Stomach (tissue), 9 donors: ENCODE results near the gene TSHZ2. TPM values are rescaled to one million over a fixed set of nuclear protein-coding genes. Genes with fewer than 3 reads are reported as not detected.

ENCODE experiments used
- DNase-seq, 2 donors: peaks; one replicate each; pipeline versions ENCODE4 v3.0.0 to v3.0.0-alpha.2; 2013 to 2019
- H3K27ac ChIP-seq, 5 donors: fragments of 200-600 bp in 4 of 5; sonication (generic) in 4 of 5; one replicate each; pipeline ENCODE4 v1.5.1; 2013 to 2019; ENCODE audit warnings: mild to moderate bottlenecking in 1 of 5, moderate library complexity in 1 of 5
- H3K27me3 ChIP-seq, 3 donors: fragments of 200-600 bp; sonication (generic); one replicate each; pipeline ENCODE4 v1.5.1; 2017 to 2019; ENCODE audit warnings: mixed run types in 1 of 3
- H3K36me3 ChIP-seq, 4 donors: fragments of 200-600 bp; sonication (generic); 1 replicate in 3 of 4; 2 replicates in 1 of 4; pipeline ENCODE4 v1.5.1; 2016 to 2019
- H3K4me1 ChIP-seq, 4 donors: fragments of 200-600 bp; sonication (generic); one replicate each; pipeline ENCODE4 v1.5.1; 2016 to 2019
- H3K4me3 ChIP-seq, 4 donors: fragments of 200-600 bp; sonication (generic) in 3 of 4; one replicate each; pipeline ENCODE4 v1.5.1; 2016 to 2019; ENCODE audit warnings: mild to moderate bottlenecking in 1 of 4
- H3K9me3 ChIP-seq, 4 donors: fragments of 200-600 bp; sonication (generic); one replicate each; pipeline ENCODE4 v1.5.1; 2016 to 2019
- EP300 ChIP-seq: sonication (generic); formaldehyde crosslinking; IDR thresholded peaks from one replicate; pipeline ENCODE4 v1.6.1; 2017; ENCODE audit warnings: antibody characterized with exemption
- POLR2A ChIP-seq, 4 donors: fragments of 450-650 bp; IDR thresholded peaks; one replicate each; pipeline ENCODE4 v1.6.1; 2016; ENCODE audit warnings: antibody characterized with exemption in 4 of 4, control low read depth in 2 of 4, mild to moderate bottlenecking in 1 of 4, moderate library complexity in 1 of 4
- POLR2AphosphoS5 ChIP-seq, 3 donors: sonication (generic); formaldehyde crosslinking; IDR thresholded peaks; one replicate each; pipeline ENCODE4 v1.6.1; 2016; ENCODE audit warnings: antibody characterized with exemption in 3 of 3
- WGBS, 5 donors: extraction: QIAGEN DNeasy Blood & Tissue Kit in 3 of 5; methylation state at CpG; one replicate each; pipeline versions ENCODE4 v1.1.5 to v1.1.7; 2013 to 2018; 5-methylcytosine and 5-hydroxymethylcytosine counted together
- intact Hi-C: fragments of 100-400 bp; cut with DNase I; formaldehyde crosslinking; loops from one replicate; pipeline ENCODE4 v1.15.1; 2023; ENCODE audit warnings: low total_unique reads
- polyA plus RNA-seq, 3 donors: library from polyadenylated mRNA; stranded (reverse); fragments of 200-250 nt; gene quantifications; one replicate each; pipeline ENCODE4 v1.2.3, GENCODE V29; 2013
- total RNA-seq, 5 donors: library from RNA; depleted of rRNA; stranded (reverse); fragments of >200 nt; gene quantifications; one replicate each; pipeline versions ENCODE4 v1.1.0 to v1.2.3, GENCODE V29; 2014 to 2016
- TF ChIP-seq, protein P1 (sequence below), 7 experiments: fragments of 450-650 bp in 4 of 7; fragments of 200-600 bp in 3 of 7; sonication (generic) in 3 of 7; IDR thresholded peaks; one replicate each; pipeline ENCODE4 v1.5.1; 2016 to 2019; ENCODE audit warnings: antibody characterized with exemption in 7 of 7, control low read depth in 2 of 7, mild to moderate bottlenecking in 1 of 7
- donor health status: healthy with polysubstance abuse.
- donor health status: Bipolar disorder and iron deficiency.
- donor health status: healthy.

TSHZ2 gene
- total and polyA plus RNA-seq, 8 donors, result 2.9 to 20.5 (median 5.8) TPM

DNA sequence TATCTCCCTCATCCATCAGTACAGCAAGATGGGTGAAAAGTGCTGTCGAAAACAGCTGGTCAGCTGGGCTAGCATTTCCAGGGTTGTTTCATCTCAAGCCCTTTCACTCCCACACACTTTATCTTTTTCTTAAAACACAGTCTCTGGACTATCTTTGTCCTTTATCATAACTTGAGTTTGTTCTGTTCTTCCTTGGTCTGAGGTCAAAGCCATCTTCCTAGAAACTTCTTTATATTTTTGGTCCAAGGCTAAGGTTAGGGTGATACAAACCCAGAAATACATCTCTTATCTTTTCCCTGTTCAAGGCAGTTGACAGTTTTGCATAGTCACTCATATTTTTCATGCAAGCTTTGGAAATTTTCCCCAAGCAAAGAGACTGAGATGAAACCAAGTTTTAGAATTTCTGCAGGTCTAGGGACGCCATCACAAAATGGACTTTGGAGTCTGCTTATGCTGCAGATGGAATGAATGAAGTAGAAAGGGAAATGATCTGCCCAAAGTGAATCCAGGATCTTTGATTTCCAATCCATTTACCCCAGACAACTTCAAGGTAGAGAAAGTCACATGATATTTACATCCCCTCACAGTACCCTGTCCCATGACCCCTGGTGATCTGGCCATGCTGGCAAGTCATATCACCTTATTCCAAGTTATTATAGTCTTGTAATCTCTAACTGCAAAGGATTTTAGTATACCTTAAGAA is 324.4 kb downstream of the TSHZ2 start:
- Histone ChIP-seq H3K9me3 (no peaks in the 10 kb centered on the region), H3K27ac (no peak overlapping the region), H3K4me1 (peaks cover 0 to 13% (median 4%) of the 10 kb centered on the region in 4 donors), H3K36me3 (no peaks in the 10 kb centered on the region), H3K27me3 (no peaks in the 10 kb centered on the region), H3K4me3 (no peak overlapping the region)
- DNase-seq, result no peak
- intact Hi-C loops, result no loop called here
- 36 to 91% (median 90%) methylated on average over 2 of the region's 2 CpGs for WGBS, 5 donors
- TF ChIP-seq POLR2A (IDR thresholded peaks at IDR 0.05) (no peak), EP300 (no peak), POLR2AphosphoS5 (IDR thresholded peaks at IDR 0.05) (no peak)
- TF ChIP-seq, protein P1, sequence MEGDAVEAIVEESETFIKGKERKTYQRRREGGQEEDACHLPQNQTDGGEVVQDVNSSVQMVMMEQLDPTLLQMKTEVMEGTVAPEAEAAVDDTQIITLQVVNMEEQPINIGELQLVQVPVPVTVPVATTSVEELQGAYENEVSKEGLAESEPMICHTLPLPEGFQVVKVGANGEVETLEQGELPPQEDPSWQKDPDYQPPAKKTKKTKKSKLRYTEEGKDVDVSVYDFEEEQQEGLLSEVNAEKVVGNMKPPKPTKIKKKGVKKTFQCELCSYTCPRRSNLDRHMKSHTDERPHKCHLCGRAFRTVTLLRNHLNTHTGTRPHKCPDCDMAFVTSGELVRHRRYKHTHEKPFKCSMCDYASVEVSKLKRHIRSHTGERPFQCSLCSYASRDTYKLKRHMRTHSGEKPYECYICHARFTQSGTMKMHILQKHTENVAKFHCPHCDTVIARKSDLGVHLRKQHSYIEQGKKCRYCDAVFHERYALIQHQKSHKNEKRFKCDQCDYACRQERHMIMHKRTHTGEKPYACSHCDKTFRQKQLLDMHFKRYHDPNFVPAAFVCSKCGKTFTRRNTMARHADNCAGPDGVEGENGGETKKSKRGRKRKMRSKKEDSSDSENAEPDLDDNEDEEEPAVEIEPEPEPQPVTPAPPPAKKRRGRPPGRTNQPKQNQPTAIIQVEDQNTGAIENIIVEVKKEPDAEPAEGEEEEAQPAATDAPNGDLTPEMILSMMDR (IDR thresholded peaks at IDR 0.05), result no peak

DNA sequence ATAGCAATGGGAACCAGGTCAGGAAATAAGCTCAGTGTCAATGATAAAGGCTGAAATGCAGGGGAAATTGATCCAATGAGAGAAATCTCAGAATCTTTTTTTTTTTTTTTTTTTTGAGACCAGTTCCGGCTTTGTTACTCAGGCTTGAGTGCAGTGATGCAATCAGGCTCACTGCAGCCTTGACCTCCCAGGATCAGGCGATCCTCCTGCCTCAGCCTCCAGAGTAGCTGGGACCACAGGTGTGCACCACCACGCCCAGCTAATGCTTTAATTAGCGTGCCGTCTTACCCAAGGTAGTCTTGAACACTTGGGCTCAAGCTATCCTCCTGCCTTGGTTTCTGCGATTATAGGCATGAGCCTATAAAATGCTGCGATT is 325.0 kb downstream of the TSHZ2 start:
- TF ChIP-seq POLR2AphosphoS5 (IDR thresholded peaks at IDR 0.05), result no peak
- no peak for TF ChIP-seq EP300
- TF ChIP-seq, protein P1 (IDR thresholded peaks at IDR 0.05), result no peak
- no peak for TF ChIP-seq POLR2A (IDR thresholded peaks at IDR 0.05)
- Histone ChIP-seq H3K36me3 (no peaks in the 10 kb centered on the region), H3K27me3 (no peaks in the 10 kb centered on the region), H3K9me3 (no peaks in the 10 kb centered on the region), H3K4me3 (no peak overlapping the region), H3K27ac (no peak overlapping the region), H3K4me1 (peaks cover 0 to 13% (median 5%) of the 10 kb centered on the region in 4 donors)
- intact Hi-C loops, result no loop called here
- 92 to 99% (median 95%) methylated on average over 7 of the region's 7 CpGs for WGBS, 5 donors
- no peak for DNase-seq

DNA sequence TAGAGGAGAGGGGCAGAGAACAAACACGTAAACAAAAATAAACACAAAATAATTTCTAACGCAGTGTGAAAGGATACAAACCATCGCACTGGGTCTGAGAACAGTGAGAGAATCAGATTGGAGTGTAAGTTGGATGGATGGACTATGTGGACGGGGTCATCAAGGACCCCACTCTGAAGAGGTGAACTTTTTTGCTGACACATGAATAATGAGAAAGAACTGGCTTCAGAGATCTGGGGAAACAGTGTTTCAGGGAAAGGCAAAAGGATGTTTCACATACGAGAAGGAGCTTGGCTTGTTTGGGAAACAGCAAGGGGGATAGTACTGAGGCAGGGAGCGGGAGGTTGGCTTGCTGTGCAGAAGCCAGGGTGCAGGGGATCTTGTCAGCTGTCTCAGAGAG is 326.1 kb downstream of the TSHZ2 start:
- intact Hi-C loops, result no loop called here

DNA sequence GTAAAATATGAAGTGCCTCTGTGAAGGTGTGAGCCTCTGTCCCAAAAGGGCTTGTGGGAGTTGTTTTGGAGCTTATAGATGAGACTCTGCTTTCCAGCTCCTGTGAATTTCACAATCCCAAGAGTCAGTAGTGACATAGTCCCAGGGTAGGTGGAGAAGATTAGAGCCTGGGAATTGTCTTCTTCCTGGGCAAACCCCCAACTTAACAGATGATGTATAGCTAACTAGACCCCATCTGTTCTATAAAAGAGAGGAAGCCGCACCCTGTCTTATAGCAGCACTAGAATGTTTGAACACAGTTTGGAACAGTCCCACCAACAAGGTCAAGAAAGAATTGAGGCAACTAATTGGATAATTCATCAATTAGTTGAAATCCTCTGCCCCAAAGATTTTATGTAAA is 326.8 kb downstream of the TSHZ2 start:
- Histone ChIP-seq H3K4me3 (no peak overlapping the region), H3K9me3 (no peaks in the 10 kb centered on the region), H3K36me3 (no peaks in the 10 kb centered on the region), H3K27ac (no peak overlapping the region), H3K27me3 (no peaks in the 10 kb centered on the region), H3K4me1 (peaks cover 0 to 23% (median 10%) of the 10 kb centered on the region in 4 donors)
- DNase-seq, result peak in 1 of 2 donors; percentile 35
- WGBS, 5 donors, result 86 to 100% (median 95%) methylated on average over 1 of the region's 1 CpG
- intact Hi-C loops, result no loop called here
- TF ChIP-seq POLR2A (IDR thresholded peaks at IDR 0.05), result no peak
- TF ChIP-seq, protein P1 (IDR thresholded peaks at IDR 0.05), result no peak
- TF ChIP-seq EP300, result no peak
- TF ChIP-seq POLR2AphosphoS5 (IDR thresholded peaks at IDR 0.05), result no peak

More for the DNA sequence above, 326.1 kb downstream of the TSHZ2 start:
- Histone ChIP-seq H3K27ac (no peak overlapping the region), H3K9me3 (no peaks in the 10 kb centered on the region), H3K27me3 (no peaks in the 10 kb centered on the region), H3K4me1 (peaks cover 0 to 22% (median 10%) of the 10 kb centered on the region in 4 donors), H3K4me3 (no peak overlapping the region), H3K36me3 (no peaks in the 10 kb centered on the region)
- WGBS, 5 donors, result 85 to 94% (median 90%) methylated on average over 6 of the region's 6 CpGs
- no peak for DNase-seq
- no peak for TF ChIP-seq EP300
- TF ChIP-seq, protein P1 (IDR thresholded peaks at IDR 0.05), result no peak
- TF ChIP-seq POLR2A (IDR thresholded peaks at IDR 0.05), result no peak
- TF ChIP-seq POLR2AphosphoS5 (IDR thresholded peaks at IDR 0.05), result no peak
